Midbrain (tissue), 1 donor: ENCODE measurements around the gene ESPN.
"Not testable (repeated sequence)": the region's sequence is repeated elsewhere in the genome, so short reads cannot be mapped to it uniquely, and the experiment has no call there.

Experiments used
- DNase-seq: peaks from one replicate; lab custom pipeline; 2025; lab: John Stamatoyannopoulos, UW

ESPN gene

GRCh38 chr1:6424619-6425593 lies at the start of gene ESPN:
Gene ESPN, plus strand, starts transcription at chr1:6424776. Its CDS starts 180 bp downstream, at chr1:6424956.
- DNase-seq: no peak

GRCh38 chr1:6378096-6378746 lies 46.4 kb upstream of the ESPN start:
- no peak for DNase-seq

GRCh38 chr1:6380037-6380436 lies 44.5 kb upstream of the ESPN start:
- no peak for DNase-seq

GRCh38 chr1:6384135-6384534 lies 40.4 kb upstream of the ESPN start:
- no peak for DNase-seq

- DNase-seq: peak; percentile 81
These were observed 39.6 kb upstream of the ESPN start for GRCh38 chr1:6384962-6385361.

GRCh38 chr1:6385488-6386191 lies 38.9 kb upstream of the ESPN start:
- peak; percentile 50 for DNase-seq

GRCh38 chr1:6386371-6386949 lies 38.1 kb upstream of the ESPN start:
- no peak for DNase-seq

- DNase-seq: no peak
These were observed 34.6 kb upstream of the ESPN start for GRCh38 chr1:6389971-6390370.

- DNase-seq: no peak
These were observed 32.4 kb upstream of the ESPN start for GRCh38 chr1:6391951-6392808.

GRCh38 chr1:6392809-6393399 lies 31.7 kb upstream of the ESPN start:
- DNase-seq: no peak

GRCh38 chr1:6393400-6394187 lies 31.0 kb upstream of the ESPN start, which contains the start of gene ACOT7:
Gene ACOT7, minus strand, starts transcription at chr1:6393767. Its CDS starts 368 bp downstream, at chr1:6393399.
- DNase-seq: peak; percentile 90

GRCh38 chr1:6395130-6395529 lies 29.4 kb upstream of the ESPN start:
- DNase-seq: not testable (repeated sequence)

GRCh38 chr1:6395781-6396244 lies 28.8 kb upstream of the ESPN start:
- not testable (repeated sequence) for DNase-seq

GRCh38 chr1:6396998-6397397 lies 27.6 kb upstream of the ESPN start:
- DNase-seq: no peak

- DNase-seq: no peak
These were observed 26.6 kb upstream of the ESPN start for GRCh38 chr1:6397844-6398441.

GRCh38 chr1:6399294-6399693 lies 25.3 kb upstream of the ESPN start:
- DNase-seq: no peak

GRCh38 chr1:6401673-6402072 lies 22.9 kb upstream of the ESPN start:
- DNase-seq: no peak

- DNase-seq: no peak
These were observed 16.6 kb upstream of the ESPN start for GRCh38 chr1:6408023-6408422.

- no peak for DNase-seq
These were observed 15.5 kb upstream of the ESPN start for GRCh38 chr1:6409053-6409452.
